Measurements from ENCODE around the gene ANXA11. TPM values are rescaled to one million over a fixed set of nuclear protein-coding genes. Genes with fewer than 3 reads are reported as not detected.

Gene ANXA11
- total RNA-seq = 101 and 103 TPM in 2 replicates

DNA sequence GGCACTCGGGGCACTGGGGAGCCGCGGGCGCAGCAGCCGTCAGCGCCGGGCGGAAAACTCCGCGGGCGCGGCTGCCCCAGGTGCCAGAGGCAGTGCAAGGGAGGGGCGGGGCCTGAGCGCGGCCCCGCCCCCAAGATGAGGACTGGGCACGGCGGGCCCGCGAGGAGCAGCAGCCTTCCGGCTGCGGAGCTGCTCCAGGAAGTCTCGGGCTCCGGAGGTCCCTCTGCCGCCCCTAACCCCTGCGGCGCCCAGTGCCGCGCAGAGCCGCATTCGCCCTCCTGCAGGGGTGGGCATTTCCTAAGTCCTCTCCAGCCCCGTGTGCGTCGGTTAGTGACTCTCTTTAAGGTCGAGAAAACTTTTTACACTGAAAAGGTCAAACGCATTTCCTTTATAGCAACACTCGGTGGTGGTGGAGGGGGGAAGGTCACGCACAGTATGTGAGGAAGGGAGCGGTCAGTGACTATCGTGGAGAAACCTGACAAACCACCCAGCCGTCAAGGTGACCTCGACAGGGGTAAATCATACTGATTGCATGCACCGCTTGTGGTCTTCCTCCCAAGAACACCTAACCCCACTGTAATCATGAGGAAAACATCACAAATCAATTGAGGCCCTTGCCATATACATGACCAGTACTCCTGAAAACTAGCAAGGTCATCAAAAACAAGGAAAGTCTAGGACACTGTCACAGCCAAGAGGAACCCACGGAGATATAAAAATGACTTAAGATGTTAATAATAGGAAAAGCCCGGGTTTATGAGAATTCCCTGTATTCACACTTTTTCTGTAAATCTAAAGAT, at the start of gene ANXA11:
ANXA11 (minus strand) TSS at position 61 of the 800 bp plus-strand sequence. CDS start 32,676 bp downstream, outside the sequence.

GRCh38 chr10:80132299-80133139, 72.8 kb downstream of the ANXA11 start, which contains the start of gene PLAC9:
TSS of gene PLAC9 (plus strand) at chr10:80132730. CDS start at chr10:80132763, 33 bp downstream.

Other genes starting within 250 kb of the ANXA11 start
- 5.8 and 6.9 TPM in 2 replicates for gene TMEM254, start 126.9 kb downstream of the ANXA11 start, total RNA-seq
- 69.5 and 73.6 TPM in 2 replicates for gene PLAC9, start 72.8 kb downstream of the ANXA11 start, total RNA-seq
- not detected in 2 replicates for gene MAT1A, start 84.1 kb upstream of the ANXA11 start, total RNA-seq
- not detected in 2 replicates for gene DYDC1, start 151.2 kb upstream of the ANXA11 start, total RNA-seq
- not detected in 2 replicates for gene DYDC2, start 151.2 kb upstream of the ANXA11 start, total RNA-seq
- gene PRXL2A, start 203.0 kb upstream of the ANXA11 start, total RNA-seq = 10.5 and 10.7 TPM in 2 replicates
- 9.4 and 10.3 TPM in 2 replicates for gene TSPAN14, start 248.8 kb upstream of the ANXA11 start, total RNA-seq